H9 (cell line): ENCODE results near the gene FOS. TPM values are rescaled to one million over a fixed set of nuclear protein-coding genes. Genes with fewer than 3 reads are reported as not detected.

Experiments
- DNase-seq: peaks from one replicate; pipeline ENCODE4 v3.0.0-alpha.2; 2017
- H2AFZ ChIP-seq: one replicate; pipeline ENCODE4 v1.6.1; 2013; ENCODE audit warnings: mild to moderate bottlenecking, low read length, control low read depth, moderate library complexity
- H2AK5ac ChIP-seq: 2 replicates; pipeline ENCODE4 v1.6.1; 2013; ENCODE audit warnings: low read length, control low read depth, mixed read lengths; ENCODE audit not compliant: insufficient read length
- H2BK120ac ChIP-seq: one replicate; pipeline ENCODE4 v1.6.1; 2013; ENCODE audit warnings: low read depth, mild to moderate bottlenecking, low read length, control low read depth, inconsistent platforms; ENCODE audit not compliant: poor library complexity, severe bottlenecking
- H2BK12ac ChIP-seq: 2 replicates; pipeline ENCODE4 v1.6.1; 2013; ENCODE audit warnings: low read length, control low read depth, mixed read lengths, low read depth; ENCODE audit not compliant: insufficient read length
- H2BK15ac ChIP-seq: 2 replicates; pipeline ENCODE4 v1.6.1; 2013; ENCODE audit warnings: low read depth, low read length, control low read depth
- H2BK20ac ChIP-seq: one replicate; pipeline ENCODE4 v1.6.1; 2013; ENCODE audit warnings: low read depth, mild to moderate bottlenecking, low read length, control low read depth, inconsistent platforms; ENCODE audit not compliant: poor library complexity, severe bottlenecking
- H2BK5ac ChIP-seq: 2 replicates; pipeline ENCODE4 v1.6.1; 2013; ENCODE audit warnings: low read length, control low read depth, mixed read lengths; ENCODE audit not compliant: insufficient read length
- H3K14ac ChIP-seq: 2 replicates; pipeline ENCODE4 v1.6.1; 2013; ENCODE audit warnings: low read length, control low read depth; ENCODE audit not compliant: insufficient read depth
- H3K18ac ChIP-seq: 2 replicates; pipeline ENCODE4 v1.6.1; 2013; ENCODE audit warnings: low read depth, mild to moderate bottlenecking, mixed read lengths, low read length, control low read depth; ENCODE audit not compliant: insufficient read length
- H3K23ac ChIP-seq: 2 replicates; pipeline ENCODE4 v1.6.1; 2013; ENCODE audit warnings: low read length, control low read depth, mixed read lengths, low read depth; ENCODE audit not compliant: insufficient read length
- H3K23me2 ChIP-seq: 2 replicates; pipeline ENCODE4 v1.6.1; 2013; ENCODE audit warnings: low read depth, mild to moderate bottlenecking, mixed read lengths, low read length, control low read depth; ENCODE audit not compliant: insufficient read length, poor library complexity, severe bottlenecking
- H3K27ac ChIP-seq: 2 replicates; pipeline ENCODE4 v1.5.1; 2013; ENCODE audit warnings: low read length, control low read depth, mixed read lengths, low read depth; ENCODE audit not compliant: insufficient read length
- H3K27me3 ChIP-seq: 2 replicates; pipeline ENCODE4 v1.6.1; 2013; ENCODE audit warnings: low read length, control low read depth, inconsistent platforms; ENCODE audit not compliant: insufficient read depth
- H3K4ac ChIP-seq: 2 replicates; pipeline ENCODE4 v1.6.1; 2013; ENCODE audit warnings: low read depth, mild to moderate bottlenecking, control low read depth, inconsistent platforms, low read length, moderate library complexity
- H3K4me1 ChIP-seq: 2 replicates; pipeline ENCODE4 v1.6.1; 2013; ENCODE audit warnings: low read length, control low read depth, inconsistent platforms; ENCODE audit not compliant: insufficient read depth
- H3K4me2 ChIP-seq: 2 replicates; pipeline ENCODE4 v1.6.1; 2013; ENCODE audit warnings: low read length, control low read depth, mixed read lengths; ENCODE audit not compliant: insufficient read length, insufficient read depth
- H3K56ac ChIP-seq: 2 replicates; pipeline ENCODE4 v1.6.1; 2013; ENCODE audit warnings: low read depth, mild to moderate bottlenecking, mixed read lengths, low read length, control low read depth; ENCODE audit not compliant: insufficient read length
- H3K79me1 ChIP-seq: 2 replicates; pipeline ENCODE4 v1.6.1; 2013; ENCODE audit warnings: low read depth, mild to moderate bottlenecking, moderate library complexity, low read length, control low read depth, inconsistent platforms; ENCODE audit not compliant: insufficient read depth, poor library complexity, severe bottlenecking
- H3K79me2 ChIP-seq: 2 replicates; pipeline ENCODE4 v1.6.1; 2013; ENCODE audit warnings: low read length, control low read depth, inconsistent platforms; ENCODE audit not compliant: insufficient read depth
- H3K9ac ChIP-seq: 2 replicates; pipeline ENCODE4 v1.6.1; 2013; ENCODE audit warnings: low read length, control low read depth, mixed read lengths; ENCODE audit not compliant: insufficient read length; ENCODE audit errors: extremely low read depth
- H3K9me3 ChIP-seq: one replicate; pipeline ENCODE4 v1.6.1; 2013; ENCODE audit warnings: low read depth, low read length, inconsistent platforms; ENCODE audit not compliant: control insufficient read depth
- H3T11ph ChIP-seq: one replicate; pipeline ENCODE4 v1.6.1; 2013; ENCODE audit warnings: mild to moderate bottlenecking, low read length, control low read depth, inconsistent platforms
- H4K20me1 ChIP-seq: one replicate; pipeline ENCODE4 v1.6.1; 2013; ENCODE audit not compliant: control insufficient read depth, insufficient read length, insufficient read depth
- H4K5ac ChIP-seq: 2 replicates; pipeline ENCODE4 v1.6.1; 2013; ENCODE audit warnings: low read depth, mild to moderate bottlenecking, mixed read lengths, low read length, control low read depth; ENCODE audit not compliant: insufficient read length
- H4K8ac ChIP-seq: replicated peaks from 2 replicates; pipeline ENCODE4 v1.6.1; 2013; ENCODE audit warnings: low read length, control low read depth, mixed read lengths, low read depth; ENCODE audit not compliant: insufficient read length
- H4K91ac ChIP-seq: 2 replicates; pipeline ENCODE4 v1.6.1; 2013; ENCODE audit warnings: low read depth, mild to moderate bottlenecking, moderate library complexity, mixed read lengths, low read length, control low read depth; ENCODE audit not compliant: insufficient read length
- H3K27ac Mint-ChIP-seq, 3 experiments: 2 replicates in 2 of 3; 3 replicates in 1 of 3; pipeline ENCODE4 v1.8.0; 2020 to 2021; ENCODE audit warnings: mixed read lengths in 3 of 3, mild to moderate bottlenecking in 1 of 3, moderate library complexity in 1 of 3
- H3K27me3 Mint-ChIP-seq: 2 replicates; pipeline ENCODE4 v1.8.0; 2021; ENCODE audit warnings: low read depth, mild to moderate bottlenecking, moderate library complexity, mixed read lengths
- H3K36me3 Mint-ChIP-seq, 3 experiments: 2 replicates in 2 of 3; 3 replicates in 1 of 3; pipeline ENCODE4 v1.8.0; 2020 to 2021; ENCODE audit warnings: low read depth in 3 of 3, mixed read lengths in 3 of 3; ENCODE audit not compliant: insufficient read depth in 1 of 3
- H3K4me1 Mint-ChIP-seq, 2 experiments: 2 replicates each; pipeline ENCODE4 v1.8.0; 2020; ENCODE audit warnings: mixed read lengths in 2 of 2
- H3K4me3 Mint-ChIP-seq, 2 experiments: 2 replicates in 1 of 2; 3 replicates in 1 of 2; pipeline ENCODE4 v1.8.0; 2020 to 2021; ENCODE audit warnings: mild to moderate bottlenecking in 2 of 2, mixed read lengths in 2 of 2, moderate library complexity in 1 of 2
- H3K9me3 Mint-ChIP-seq, 2 experiments: 2 replicates in 1 of 2; 3 replicates in 1 of 2; pipeline ENCODE4 v1.8.0; 2020; ENCODE audit warnings: mild to moderate bottlenecking in 2 of 2, mixed read lengths in 2 of 2, moderate library complexity in 1 of 2
- CTCF ChIP-seq: fragments of 200-600 bp; sonication (generic); conservative IDR thresholded peaks from 3 replicates; pipeline ENCODE4 v1.8.0; 2021; ENCODE audit warnings: antibody characterized with exemption, mild to moderate bottlenecking
- WGBS: extraction: QIAGEN DNeasy Blood & Tissue Kit; methylation state at CpG from one replicate; pipeline ENCODE4 v1.1.7; 2013; ENCODE audit warnings: missing lambda C conversion rate, low lambda C conversion rate, mixed read lengths; ENCODE audit not compliant: insufficient read length; ENCODE audit errors: extremely low coverage; 5-methylcytosine and 5-hydroxymethylcytosine counted together
- total RNA-seq: library from RNA; stranded (reverse); gene quantifications from 2 replicates; pipeline ENCODE4 v1.2.1, GENCODE V29; 2021

The FOS gene
- total RNA-seq, 1 experiment from 2014 or later: 33.9 TPM

GRCh38 chr14:75312341-75312740, 33.7 kb downstream of the FOS start:
- no peaks in the 10 kb centered on the region for H3K36me3 Mint-ChIP-seq
- Histone ChIP-seq H4K5ac (no peak overlapping the region), H3K4me2 (no peak overlapping the region), H3K27ac (no peak overlapping the region), H3K27me3 (no peaks in the 10 kb centered on the region), H2BK120ac (no peak overlapping the region), H4K8ac (no peak overlapping the region), H3K14ac (no peak overlapping the region), H2BK12ac (no peak overlapping the region), H3K4me1 (no peaks in the 10 kb centered on the region), H3K4ac (no peak overlapping the region), H3T11ph (no peak overlapping the region), H3K9ac (no peak overlapping the region), H3K56ac (no peak overlapping the region), H2BK5ac (no peak overlapping the region), H2AFZ (no peak overlapping the region), H3K23me2 (no peaks in the 10 kb centered on the region), H2BK15ac (no peak overlapping the region), H2AK5ac (no peak overlapping the region), H3K79me1 (no peaks in the 10 kb centered on the region), H4K91ac (no peak overlapping the region), H3K18ac (no peak overlapping the region), H3K23ac (no peak overlapping the region), H4K20me1 (no peaks in the 10 kb centered on the region), H3K79me2 (no peaks in the 10 kb centered on the region), H2BK20ac (no peak overlapping the region), H3K9me3 (no peaks in the 10 kb centered on the region)
- no peak for DNase-seq
- no peaks in the 10 kb centered on the region for H3K9me3 Mint-ChIP-seq
- no peak overlapping the region for H3K27ac Mint-ChIP-seq
- H3K27me3 Mint-ChIP-seq: peaks cover 1% of the 10 kb centered on the region
- no peak overlapping the region for H3K4me3 Mint-ChIP-seq
- no peak for TF ChIP-seq CTCF
- no CpG with 5 or more reads among the region's 4 CpGs for WGBS
- peaks cover 15 to 22% of the 10 kb centered on the region in 2 experiments for H3K4me1 Mint-ChIP-seq
